Measurements from ENCODE around the gene OR2A5. TPM values are rescaled to one million over a fixed set of nuclear protein-coding genes. Genes with fewer than 3 reads are reported as not detected.

OR2A5 gene
- polyA plus RNA-seq, 1 donor from 2014 or later = not detected

- H3K9ac ChIP-seq (ENCODE audit: low read length) = no peak overlapping the region
- no peak overlapping the region for H3K4me3 ChIP-seq (ENCODE audit: low read length)
- no peak overlapping the region for H2AFZ ChIP-seq (ENCODE audit: low read depth, low read length)
- H3K27me3 ChIP-seq (ENCODE audit: insufficient read depth, low read depth, low read length) = no peaks in the 10 kb centered on the region
- no peaks in the 10 kb centered on the region for H3K9me2 ChIP-seq (ENCODE audit: insufficient read depth, low read length)
- H3K4me2 ChIP-seq (ENCODE audit: low read length) = no peak overlapping the region
- H3K79me2 ChIP-seq (replicated peaks; ENCODE audit: insufficient read depth, low read length) = no peaks in the 10 kb centered on the region
- TF ChIP-seq RAD21 (conservative IDR thresholded peaks at IDR 0.05) (no peak), EP300 (conservative IDR thresholded peaks at IDR 0.05; ENCODE audit: poor library complexity, severe bottlenecking) (no peak), CTCF (IDR thresholded peaks at IDR 0.05; ENCODE audit: poor library complexity, severe bottlenecking) (no peak), TAF1 (IDR thresholded peaks at IDR 0.05; ENCODE audit: low read depth) (no peak), POLR2AphosphoS5 (IDR thresholded peaks at IDR 0.05) (no peak), REST (IDR thresholded peaks at IDR 0.05; ENCODE audit: borderline replicate concordance) (no peak), EZH2 (IDR thresholded peaks at IDR 0.05; ENCODE audit: borderline replicate concordance, insufficient read depth, low read length, poor library complexity, severe bottlenecking) (no peak), SMC3 (conservative IDR thresholded peaks at IDR 0.05; ENCODE audit: poor library complexity) (no peak), MXI1 (conservative IDR thresholded peaks at IDR 0.05; ENCODE audit: poor library complexity, severe bottlenecking) (no peak)
- H3F3A ChIP-seq (ENCODE audit: insufficient read depth, low read length, poor library complexity, severe bottlenecking) = no peaks in the 10 kb centered on the region
- peaks cover 4% of the 10 kb centered on the region for H3K9me3 ChIP-seq (ENCODE audit: low read length)
- H3K36me3 ChIP-seq (ENCODE audit: insufficient read depth, low read length) = no peaks in the 10 kb centered on the region
- H4K20me1 ChIP-seq (ENCODE audit: insufficient read depth) = no peaks in the 10 kb centered on the region
- no peak overlapping the region for H3K27ac ChIP-seq (ENCODE audit: low read length)
These were observed 37.1 kb upstream of the OR2A5 start for GRCh38 chr7:144011458-144012230.

- no peak overlapping the region for H3K4me3 ChIP-seq (ENCODE audit: low read length)
- H3K27me3 ChIP-seq (ENCODE audit: insufficient read depth, low read depth, low read length) = no peaks in the 10 kb centered on the region
- H3K36me3 ChIP-seq (ENCODE audit: insufficient read depth, low read length) = no peaks in the 10 kb centered on the region
- H3K4me2 ChIP-seq (ENCODE audit: low read length) = no peak overlapping the region
- no peak for TF ChIP-seq MXI1 (conservative IDR thresholded peaks at IDR 0.05; ENCODE audit: poor library complexity, severe bottlenecking)
- no peak for TF ChIP-seq CTCF (IDR thresholded peaks at IDR 0.05; ENCODE audit: poor library complexity, severe bottlenecking)
- no peak for TF ChIP-seq TAF1 (IDR thresholded peaks at IDR 0.05; ENCODE audit: low read depth)
- TF ChIP-seq EZH2 (IDR thresholded peaks at IDR 0.05; ENCODE audit: borderline replicate concordance, insufficient read depth, low read length, poor library complexity, severe bottlenecking) = no peak
- no peak for TF ChIP-seq EP300 (conservative IDR thresholded peaks at IDR 0.05; ENCODE audit: poor library complexity, severe bottlenecking)
- TF ChIP-seq SMC3 (conservative IDR thresholded peaks at IDR 0.05; ENCODE audit: poor library complexity) = no peak
- TF ChIP-seq REST (IDR thresholded peaks at IDR 0.05; ENCODE audit: borderline replicate concordance) = no peak
- no peak for TF ChIP-seq POLR2AphosphoS5 (IDR thresholded peaks at IDR 0.05)
- TF ChIP-seq RAD21 (conservative IDR thresholded peaks at IDR 0.05) = no peak
- H3K9me2 ChIP-seq (ENCODE audit: insufficient read depth, low read length) = no peaks in the 10 kb centered on the region
- no peaks in the 10 kb centered on the region for H3K9me3 ChIP-seq (ENCODE audit: low read length)
- H4K20me1 ChIP-seq (ENCODE audit: insufficient read depth) = no peaks in the 10 kb centered on the region
- no peaks in the 10 kb centered on the region for H3F3A ChIP-seq (ENCODE audit: insufficient read depth, low read length, poor library complexity, severe bottlenecking)
- no peak overlapping the region for H3K9ac ChIP-seq (ENCODE audit: low read length)
- H3K79me2 ChIP-seq (replicated peaks; ENCODE audit: insufficient read depth, low read length) = no peaks in the 10 kb centered on the region
- no peak overlapping the region for H2AFZ ChIP-seq (ENCODE audit: low read depth, low read length)
- no peak overlapping the region for H3K27ac ChIP-seq (ENCODE audit: low read length)
These were observed 30.7 kb upstream of the OR2A5 start for GRCh38 chr7:144018065-144018464.
